CD4-positive, alpha-beta memory T cell (primary cell): ENCODE measurements around the gene GJA9. TPM values are rescaled to one million over a fixed set of nuclear protein-coding genes. Genes with fewer than 3 reads are reported as not detected.

Experiments used
- CTCF ChIA-PET: fragments of 350-600 bp; sonication (Branson Sonifier 250); formaldehyde crosslinking; loops from one replicate; lab custom pipeline; 2021; ENCODE audit warnings: inconsistent platforms; ENCODE audit not compliant: partially characterized antibody; lab: Charles Lee
- POLR2A ChIA-PET: fragments of 350-600 bp; sonication (Branson Sonifier 250); formaldehyde crosslinking; loops from one replicate; lab custom pipeline; 2021; ENCODE audit not compliant: partially characterized antibody; lab: Charles Lee
- DNase-seq, 5 donors: peaks; one replicate each; pipeline versions ENCODE4 v3.0.0 to v3.0.0-alpha.2; 2020 to 2022; ENCODE audit warnings: mixed read lengths in 1 of 5
- H3K27ac ChIP-seq: one replicate; pipeline ENCODE4 v1.7.0; 2013; ENCODE audit warnings: low read depth, low read length
- H3K27me3 ChIP-seq: 2 replicates; pipeline ENCODE4 v1.7.0; 2013; ENCODE audit warnings: mild to moderate bottlenecking, low read length, moderate library complexity; ENCODE audit not compliant: insufficient read depth
- H3K36me3 ChIP-seq: 2 replicates; pipeline ENCODE4 v1.7.0; 2013; ENCODE audit warnings: mild to moderate bottlenecking, low read length, moderate library complexity; ENCODE audit not compliant: insufficient read depth
- H3K4me1 ChIP-seq: 2 replicates; pipeline ENCODE4 v1.7.0; 2013; ENCODE audit warnings: mild to moderate bottlenecking, low read length, moderate library complexity; ENCODE audit not compliant: insufficient read depth
- H3K4me3 ChIP-seq, 2 donors: one replicate each; pipeline ENCODE4 v1.7.0; 2013; ENCODE audit warnings: low read length in 2 of 2, mild to moderate bottlenecking in 1 of 2
- H3K9me3 ChIP-seq, 2 donors: one replicate each; pipeline ENCODE4 v1.7.0; 2013; ENCODE audit warnings: low read length in 2 of 2, control low read depth in 1 of 2; ENCODE audit not compliant: control insufficient read depth in 1 of 2
- H3K27ac Mint-ChIP-seq, 7 donors: one replicate each; pipeline ENCODE4 v1.8.0; 2020 to 2021; ENCODE audit warnings: mixed read lengths in 7 of 7, mild to moderate bottlenecking in 6 of 7, inconsistent platforms in 3 of 7, moderate library complexity in 3 of 7
- H3K27me3 Mint-ChIP-seq, 2 donors: one replicate each; pipeline ENCODE4 v1.8.0; 2020 to 2021; ENCODE audit warnings: mixed read lengths in 2 of 2
- H3K36me3 Mint-ChIP-seq, 2 donors: one replicate each; pipeline ENCODE4 v1.8.0; 2020 to 2021; ENCODE audit warnings: mixed read lengths in 2 of 2, inconsistent platforms in 1 of 2, mild to moderate bottlenecking in 1 of 2
- H3K4me1 Mint-ChIP-seq, 4 donors: one replicate each; pipeline ENCODE4 v1.8.0; 2020 to 2021; ENCODE audit warnings: mixed read lengths in 4 of 4, mild to moderate bottlenecking in 1 of 4
- H3K4me3 Mint-ChIP-seq, 8 donors: one replicate each; pipeline ENCODE4 v1.8.0; 2020 to 2021; ENCODE audit warnings: mixed read lengths in 8 of 8, mild to moderate bottlenecking in 7 of 8, moderate library complexity in 6 of 8, inconsistent platforms in 3 of 8
- H3K9me3 Mint-ChIP-seq, 8 donors: one replicate each; pipeline ENCODE4 v1.8.0; 2020 to 2021; ENCODE audit warnings: mixed read lengths in 8 of 8, mild to moderate bottlenecking in 5 of 8, inconsistent platforms in 3 of 8, moderate library complexity in 1 of 8
- intact Hi-C: fragments of 100-400 bp; cut with micrococcal nuclease; formaldehyde crosslinking; loops from one replicate; pipeline ENCODE4 v1.15.1; 2023
- polyA plus RNA-seq, 2 donors: library from polyadenylated mRNA; unstranded; fragments of 300-500 nt; fragmentation: Illumina TruSeq; gene quantifications; one replicate each; pipeline ENCODE4 v1.2.3, GENCODE V29; 2021
- total RNA-seq, 2 experiments: library from RNA; stranded (reverse); gene quantifications; one replicate each; pipeline ENCODE4 v1.2.3, GENCODE V29; 2021

Gene GJA9
- total and polyA plus RNA-seq, 4 experiments from 2014 or later: not detected

DNA sequence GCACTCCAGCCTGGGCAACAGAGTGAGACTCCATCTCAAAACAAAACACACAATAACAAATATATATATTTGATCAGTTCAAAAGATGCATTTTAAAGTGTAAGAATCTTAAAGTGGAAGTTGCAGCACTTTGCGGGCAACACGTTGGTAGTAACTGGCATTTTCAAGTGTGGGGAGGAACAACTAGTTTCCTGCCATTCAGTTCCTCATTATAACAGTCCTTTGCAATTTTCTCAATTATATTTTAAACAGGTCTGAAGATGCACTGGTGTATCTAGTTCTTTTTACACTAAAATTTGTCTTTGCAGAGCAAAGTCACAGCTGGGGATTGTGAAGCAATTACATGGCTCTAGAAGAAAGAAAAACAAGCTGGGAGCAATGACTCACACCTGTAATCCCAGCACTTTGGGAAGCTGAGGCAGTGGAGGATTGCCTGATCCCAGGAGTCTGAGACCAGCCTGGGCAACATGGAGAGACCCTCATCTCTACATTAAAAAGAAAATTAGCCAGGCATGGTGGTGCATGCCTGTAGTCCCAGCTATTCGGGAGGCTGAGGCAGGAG lies 47.1 kb downstream of the GJA9 start:
- ChIA-PET POLR2A (no interaction called here), CTCF (interaction anchor here (0.7 to 3.3 kb wide), 9 partner anchors 9 to 808 kb away, joined by 3 to 14 read pairs (median 11); no protein-coding TSS in a partner anchor)
- intact Hi-C loops: loop anchor here (2.0 kb wide), 1 partner anchor 1232 kb away; no protein-coding TSS in a partner anchor
- H3K4me3 Mint-ChIP-seq: no peak overlapping the region
- peaks cover 6 to 12% of the 10 kb centered on the region in 2 donors for H3K27me3 Mint-ChIP-seq
- no peak for DNase-seq
- H3K9me3 Mint-ChIP-seq: no peaks in the 10 kb centered on the region
- H3K4me3 ChIP-seq: no peak overlapping the region
- no peak overlapping the region for H3K27ac Mint-ChIP-seq
- H3K36me3 Mint-ChIP-seq: peaks cover 15 to 20% of the 10 kb centered on the region in 2 donors
- H3K27ac ChIP-seq: no peak overlapping the region
- no peaks in the 10 kb centered on the region for H3K27me3 ChIP-seq
- peaks cover 0 to 6% (median 0%) of the 10 kb centered on the region in 4 donors for H3K4me1 Mint-ChIP-seq
- peaks cover 12% of the 10 kb centered on the region for H3K36me3 ChIP-seq
- H3K9me3 ChIP-seq: no peaks in the 10 kb centered on the region
- no peaks in the 10 kb centered on the region for H3K4me1 ChIP-seq

DNA sequence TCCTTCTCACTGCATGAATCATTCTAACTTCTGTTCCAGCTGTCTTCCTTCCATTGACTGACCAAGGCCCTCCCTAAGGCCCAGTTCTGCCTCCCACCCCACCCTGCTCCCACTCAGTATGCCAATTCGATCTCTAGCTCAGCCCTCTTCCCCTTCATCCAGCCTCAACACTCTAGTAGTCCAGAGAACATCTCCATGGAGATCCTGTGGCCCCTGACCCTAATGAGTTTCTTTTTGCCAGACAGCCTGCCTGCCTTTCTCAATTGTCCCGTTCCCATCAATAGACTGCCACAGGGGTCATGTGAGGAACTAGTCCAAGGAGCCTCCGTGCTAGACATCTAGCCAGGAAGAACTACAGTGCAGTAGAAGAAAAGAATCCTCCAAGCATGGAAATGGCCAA lies 48.2 kb downstream of the GJA9 start:
- peaks cover under 1% of the 10 kb centered on the region for H3K36me3 ChIP-seq
- peaks cover 10 to 17% of the 10 kb centered on the region in 2 donors for H3K27me3 Mint-ChIP-seq
- no peak overlapping the region for H3K4me3 ChIP-seq
- H3K4me1 Mint-ChIP-seq: peaks cover 0 to 6% (median 0%) of the 10 kb centered on the region in 4 donors
- no peaks in the 10 kb centered on the region for H3K9me3 ChIP-seq
- DNase-seq: no peak
- no peak overlapping the region for H3K4me3 Mint-ChIP-seq
- no peaks in the 10 kb centered on the region for H3K9me3 Mint-ChIP-seq
- ChIA-PET CTCF (interaction anchor here (1.0 to 3.3 kb wide), 4 partner anchors 9 to 842 kb away, joined by 3 to 12 read pairs (median 7); no protein-coding TSS in a partner anchor), POLR2A (no interaction called here)
- intact Hi-C loops: no loop called here
- peak overlapping the region in 1 of 7 donors; percentile 77 for H3K27ac Mint-ChIP-seq
- H3K27me3 ChIP-seq: no peaks in the 10 kb centered on the region
- no peaks in the 10 kb centered on the region for H3K4me1 ChIP-seq
- H3K27ac ChIP-seq: no peak overlapping the region
- H3K36me3 Mint-ChIP-seq: peaks cover 5 to 9% of the 10 kb centered on the region in 2 donors

DNA sequence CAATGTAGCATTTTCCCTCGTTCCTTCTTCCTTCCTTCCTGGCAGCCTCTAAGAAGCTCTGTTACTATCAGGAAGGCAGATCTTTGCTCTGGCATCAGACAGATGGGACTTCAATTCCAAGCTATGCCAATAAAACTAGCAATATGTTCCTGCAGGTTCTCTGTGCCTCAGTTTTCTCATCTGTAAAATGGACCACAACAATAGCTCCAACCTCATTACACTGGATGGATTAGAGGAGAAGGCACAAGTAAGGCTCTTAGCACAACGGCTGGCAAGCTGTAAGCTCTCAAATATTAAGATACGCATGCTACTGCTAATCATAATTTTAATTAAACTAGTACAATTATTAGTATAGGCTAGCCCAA lies 49.0 kb downstream of the GJA9 start:
- H3K4me3 Mint-ChIP-seq: no peak overlapping the region
- no peak overlapping the region for H3K27ac Mint-ChIP-seq
- Histone ChIP-seq H3K4me3 (no peak overlapping the region), H3K27ac (no peak overlapping the region), H3K27me3 (no peaks in the 10 kb centered on the region), H3K9me3 (no peaks in the 10 kb centered on the region), H3K36me3 (no peaks in the 10 kb centered on the region), H3K4me1 (no peaks in the 10 kb centered on the region)
- POLR2A ChIA-PET: no interaction called here
- no peak for DNase-seq
- no peaks in the 10 kb centered on the region for H3K9me3 Mint-ChIP-seq
- H3K27me3 Mint-ChIP-seq: peaks cover 14 to 17% of the 10 kb centered on the region in 2 donors
- CTCF ChIA-PET: interaction anchor here (1.0 to 3.3 kb wide), 4 partner anchors 12 to 841 kb away, joined by 3 to 12 read pairs (median 4); no protein-coding TSS in a partner anchor
- peaks cover 0 to 2% of the 10 kb centered on the region in 2 donors for H3K36me3 Mint-ChIP-seq
- intact Hi-C loops: no loop called here
- H3K4me1 Mint-ChIP-seq: peaks cover 0 to 6% (median 0%) of the 10 kb centered on the region in 4 donors

DNA sequence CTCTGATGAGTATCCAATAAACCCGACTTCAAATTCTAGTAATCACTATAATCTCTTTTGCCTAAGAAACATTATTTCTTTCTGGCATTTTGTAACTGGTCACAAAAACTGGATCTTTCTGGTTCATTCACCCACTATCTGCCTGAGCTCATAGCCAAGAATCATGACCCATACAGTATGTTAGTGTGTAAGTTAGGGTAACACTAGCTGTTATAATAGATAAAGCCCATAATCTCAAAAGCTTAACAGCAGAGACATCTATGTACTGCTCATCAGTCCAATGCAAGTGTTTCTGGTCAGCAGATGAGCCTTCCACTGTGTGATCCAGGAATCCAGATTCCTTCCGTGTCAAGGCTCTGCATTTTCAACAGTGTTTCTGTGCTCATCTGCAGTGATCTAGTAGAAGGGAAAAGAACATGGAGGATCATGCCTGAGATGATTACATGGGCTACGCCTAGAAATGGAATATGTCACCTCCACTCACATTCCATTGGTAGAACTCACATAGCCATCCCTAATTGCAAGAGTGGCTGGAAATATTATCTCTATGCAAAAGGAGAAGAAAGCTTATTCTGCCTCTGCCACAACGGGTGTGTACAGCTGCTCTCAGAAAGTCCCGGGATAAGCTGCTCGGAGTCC lies 49.5 kb downstream of the GJA9 start:
- H3K9me3 Mint-ChIP-seq: no peaks in the 10 kb centered on the region
- ChIA-PET POLR2A (no interaction called here), CTCF (interaction anchor here (0.7 to 1.7 kb wide), 3 partner anchors 9 to 263 kb away, joined by 3 to 4 read pairs (median 3); no protein-coding TSS in a partner anchor)
- no peaks in the 10 kb centered on the region for H3K9me3 ChIP-seq
- peaks cover 0 to 2% of the 10 kb centered on the region in 2 donors for H3K36me3 Mint-ChIP-seq
- H3K4me3 ChIP-seq: no peak overlapping the region
- H3K27me3 Mint-ChIP-seq: peaks cover 16 to 17% of the 10 kb centered on the region in 2 donors
- intact Hi-C loops: no loop called here
- no peak overlapping the region for H3K27ac ChIP-seq
- H3K36me3 ChIP-seq: no peaks in the 10 kb centered on the region
- H3K4me3 Mint-ChIP-seq: no peak overlapping the region
- H3K4me1 ChIP-seq: no peaks in the 10 kb centered on the region
- peaks cover 0 to 6% (median 0%) of the 10 kb centered on the region in 4 donors for H3K4me1 Mint-ChIP-seq
- DNase-seq: no peak
- H3K27me3 ChIP-seq: no peaks in the 10 kb centered on the region
- H3K27ac Mint-ChIP-seq: no peak overlapping the region

DNA sequence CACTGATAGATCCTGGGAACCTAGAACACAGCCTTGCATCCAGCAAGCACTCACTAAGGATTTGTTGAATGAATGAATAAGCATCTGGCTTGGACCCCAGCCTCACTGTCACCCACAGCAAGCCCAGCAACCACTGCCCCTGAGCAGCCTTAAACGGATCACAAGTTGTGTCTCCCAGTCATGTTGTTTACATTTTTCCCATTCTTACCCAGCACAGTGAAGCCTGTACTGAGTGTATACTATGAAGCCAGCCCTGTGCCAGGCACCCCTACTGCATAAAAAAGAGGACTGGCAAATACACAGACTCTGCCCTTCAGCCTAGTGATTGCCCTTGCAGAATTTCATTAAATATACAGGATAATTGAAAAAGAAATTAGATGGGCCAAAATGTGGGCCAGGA lies 52.0 kb downstream of the GJA9 start:
- Mint-ChIP-seq H3K27ac (no peak overlapping the region), H3K27me3 (peaks cover 27 to 31% of the 10 kb centered on the region in 2 donors), H3K4me1 (no peaks in the 10 kb centered on the region), H3K4me3 (no peak overlapping the region), H3K9me3 (no peaks in the 10 kb centered on the region), H3K36me3 (no peaks in the 10 kb centered on the region)
- Histone ChIP-seq H3K27ac (no peak overlapping the region), H3K4me3 (no peak overlapping the region), H3K9me3 (no peaks in the 10 kb centered on the region), H3K36me3 (no peaks in the 10 kb centered on the region), H3K4me1 (no peaks in the 10 kb centered on the region), H3K27me3 (no peaks in the 10 kb centered on the region)
- intact Hi-C loops: no loop called here
- ChIA-PET POLR2A (no interaction called here), CTCF (interaction anchor here (0.7 kb wide), 2 partner anchors 11 to 1002 kb away, joined by 3 to 4 read pairs; no protein-coding TSS in a partner anchor)
- DNase-seq: no peak

DNA sequence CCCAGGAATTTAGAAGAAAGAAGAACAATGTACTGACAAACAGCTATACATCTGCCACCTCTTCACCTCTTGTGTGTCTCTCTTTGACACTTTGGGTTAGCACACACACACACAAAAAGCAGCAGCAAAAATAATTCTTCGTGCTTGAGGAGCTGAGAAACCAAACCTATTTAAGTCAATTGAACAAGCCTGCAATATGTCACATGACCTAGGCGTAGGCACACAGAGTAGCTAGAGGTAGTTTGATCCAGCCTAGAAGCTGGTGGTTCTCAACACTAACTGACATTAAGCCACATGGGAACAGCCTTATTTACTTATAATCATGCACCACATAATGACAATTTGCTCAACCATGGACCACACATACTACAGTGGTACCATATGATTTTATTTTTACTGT lies 54.1 kb downstream of the GJA9 start:
- no peak for DNase-seq
- CTCF ChIA-PET: interaction anchor here (0.8 to 2.2 kb wide), 3 partner anchors 8 to 265 kb away, joined by 3 to 8 read pairs (median 3); no protein-coding TSS in a partner anchor

DNA sequence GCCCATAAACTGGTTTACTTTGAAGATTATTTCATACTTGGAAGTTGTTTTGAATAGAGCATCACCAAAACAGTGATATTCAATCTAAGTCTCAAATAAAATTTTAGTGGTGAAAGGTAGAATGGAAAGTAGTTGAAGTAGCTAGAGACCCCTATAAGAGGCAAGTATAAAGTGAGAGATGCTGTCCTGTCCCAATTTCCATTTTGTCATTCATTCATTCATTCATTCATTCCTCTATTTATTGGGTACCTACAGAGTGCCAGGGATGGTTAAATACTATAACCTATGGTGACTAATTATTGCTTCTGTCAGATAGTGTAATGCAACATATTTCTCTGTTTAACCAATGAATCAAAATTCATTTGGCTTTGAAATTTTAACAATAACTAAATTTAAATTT lies 54.5 kb downstream of the GJA9 start:
- no peak overlapping the region for H3K4me3 ChIP-seq
- H3K9me3 ChIP-seq: no peaks in the 10 kb centered on the region
- no peaks in the 10 kb centered on the region for H3K4me1 Mint-ChIP-seq
- ChIA-PET POLR2A (no interaction called here), CTCF (interaction anchor here (0.8 to 2.2 kb wide), 3 partner anchors 8 to 265 kb away, joined by 3 to 8 read pairs (median 3); no protein-coding TSS in a partner anchor)
- intact Hi-C loops: no loop called here
- H3K4me3 Mint-ChIP-seq: no peak overlapping the region
- peaks cover 29 to 32% of the 10 kb centered on the region in 2 donors for H3K27me3 Mint-ChIP-seq
- H3K9me3 Mint-ChIP-seq: no peaks in the 10 kb centered on the region
- no peak overlapping the region for H3K27ac Mint-ChIP-seq
- no peak overlapping the region for H3K27ac ChIP-seq
- H3K27me3 ChIP-seq: no peaks in the 10 kb centered on the region
- H3K36me3 Mint-ChIP-seq: no peaks in the 10 kb centered on the region
- H3K36me3 ChIP-seq: no peaks in the 10 kb centered on the region
- no peaks in the 10 kb centered on the region for H3K4me1 ChIP-seq
- no peak for DNase-seq

More for the DNA sequence above, 54.1 kb downstream of the GJA9 start:
- Mint-ChIP-seq H3K4me3 (no peak overlapping the region), H3K36me3 (no peaks in the 10 kb centered on the region), H3K4me1 (no peaks in the 10 kb centered on the region), H3K27ac (no peak overlapping the region), H3K27me3 (peaks cover 29 to 33% of the 10 kb centered on the region in 2 donors), H3K9me3 (no peaks in the 10 kb centered on the region)
- Histone ChIP-seq H3K4me3 (no peak overlapping the region), H3K4me1 (no peaks in the 10 kb centered on the region), H3K27ac (no peak overlapping the region), H3K9me3 (no peaks in the 10 kb centered on the region), H3K36me3 (no peaks in the 10 kb centered on the region), H3K27me3 (no peaks in the 10 kb centered on the region)
- POLR2A ChIA-PET: no interaction called here
- intact Hi-C loops: no loop called here
